WTC11 (cell line): ENCODE data around the gene TESK2. TPM values are rescaled to one million over a fixed set of nuclear protein-coding genes. Genes with fewer than 3 reads are reported as not detected.

ENCODE experiments used
- AFF4 ChIP-seq: sonication (generic); formaldehyde crosslinking; IDR thresholded peaks from 2 replicates; pipeline ENCODE4 v1.8.1; 2023; ENCODE audit warnings: mild to moderate bottlenecking, missing genetic modification reagents, borderline replicate concordance
- ATF2 ChIP-seq: sonication (generic); formaldehyde crosslinking; IDR thresholded peaks from 2 replicates; pipeline ENCODE4 v1.8.1; 2022; ENCODE audit warnings: low read depth, missing genetic modification reagents, borderline replicate concordance
- ATF3 ChIP-seq: sonication (generic); formaldehyde crosslinking; conservative IDR thresholded peaks from 2 replicates; pipeline ENCODE4 v1.8.1; 2022; ENCODE audit warnings: mild to moderate bottlenecking, missing genetic modification reagents
- CDX4 ChIP-seq: fragments of 250-450 bp; sonication (Bioruptor Pico); IDR thresholded peaks from 2 replicates; pipeline ENCODE4 v1.9.0; 2021; ENCODE audit warnings: moderate library complexity, mild to moderate bottlenecking, inconsistent platforms, borderline replicate concordance
- E2F1 ChIP-seq: sonication (generic); formaldehyde crosslinking; IDR thresholded peaks from 2 replicates; pipeline ENCODE4 v1.8.0; 2022; ENCODE audit warnings: mild to moderate bottlenecking, missing genetic modification reagents
- ETV6 ChIP-seq: sonication (generic); formaldehyde crosslinking; IDR thresholded peaks from 2 replicates; pipeline ENCODE4 v1.8.1; 2022; ENCODE audit warnings: mild to moderate bottlenecking, missing genetic modification reagents
- FOXK1 ChIP-seq: sonication (generic); formaldehyde crosslinking; IDR thresholded peaks from 2 replicates; pipeline ENCODE4 v1.8.0; 2022; ENCODE audit warnings: mild to moderate bottlenecking, moderate library complexity, missing genetic modification reagents
- FOXP1 ChIP-seq: sonication (generic); formaldehyde crosslinking; IDR thresholded peaks from 2 replicates; pipeline ENCODE4 v1.8.0; 2022; ENCODE audit warnings: missing genetic modification reagents, mild to moderate bottlenecking, moderate library complexity, borderline replicate concordance
- GTF2I ChIP-seq: fragments of 250-450 bp; sonication (Bioruptor Pico); conservative IDR thresholded peaks from 2 replicates; pipeline ENCODE4 v1.4.0; 2021; ENCODE audit warnings: mild to moderate bottlenecking
- HMGA2 ChIP-seq: fragments of 250-450 bp; sonication (Bioruptor Pico); IDR thresholded peaks from 2 replicates; pipeline ENCODE4 v1.4.0; 2021; ENCODE audit warnings: mild to moderate bottlenecking, moderate library complexity
- HMGXB4 ChIP-seq: sonication (generic); formaldehyde crosslinking; IDR thresholded peaks from 2 replicates; pipeline ENCODE4 v1.8.1; 2023; ENCODE audit warnings: mild to moderate bottlenecking, moderate library complexity, missing genetic modification reagents
- JUN ChIP-seq: sonication (generic); formaldehyde crosslinking; IDR thresholded peaks from 2 replicates; pipeline ENCODE4 v1.8.0; 2023; ENCODE audit warnings: mild to moderate bottlenecking, missing genetic modification reagents
- KAT7 ChIP-seq: sonication (generic); formaldehyde crosslinking; IDR thresholded peaks from 2 replicates; pipeline ENCODE4 v1.8.1; 2023; ENCODE audit warnings: missing genetic modification reagents, mild to moderate bottlenecking, borderline replicate concordance
- MLX ChIP-seq: sonication (generic); formaldehyde crosslinking; IDR thresholded peaks from 2 replicates; pipeline ENCODE4 v1.8.1; 2023; ENCODE audit warnings: mild to moderate bottlenecking, missing genetic modification reagents, moderate library complexity
- MXD4 ChIP-seq: fragments of 250-450 bp; sonication (Bioruptor Pico); IDR thresholded peaks from 2 replicates; pipeline ENCODE4 v1.8.0; 2021; ENCODE audit warnings: mild to moderate bottlenecking, moderate library complexity, borderline replicate concordance
- NFATC4 ChIP-seq: fragments of 250-450 bp; sonication (Bioruptor Pico); IDR thresholded peaks from 2 replicates; pipeline ENCODE4 v1.9.0; 2021; ENCODE audit warnings: mild to moderate bottlenecking
- NFYB ChIP-seq: sonication (generic); formaldehyde crosslinking; conservative IDR thresholded peaks from 2 replicates; pipeline ENCODE4 v1.8.0; 2022; ENCODE audit warnings: low read depth, missing genetic modification reagents
- NR1H2 ChIP-seq: sonication (generic); formaldehyde crosslinking; IDR thresholded peaks from 2 replicates; pipeline ENCODE4 v1.9.0; 2021; ENCODE audit warnings: mild to moderate bottlenecking, moderate library complexity, missing genetic modification reagents
- OVOL2 ChIP-seq: fragments of 250-450 bp; sonication (Bioruptor Pico); IDR thresholded peaks from 2 replicates; pipeline ENCODE4 v1.9.0; 2021; ENCODE audit warnings: mild to moderate bottlenecking, borderline replicate concordance
- RORB ChIP-seq: fragments of 250-450 bp; sonication (Bioruptor Pico); IDR thresholded peaks from 2 replicates; pipeline ENCODE4 v1.9.0; 2021; ENCODE audit warnings: mild to moderate bottlenecking
- SP1 ChIP-seq: sonication (generic); formaldehyde crosslinking; conservative IDR thresholded peaks from 2 replicates; pipeline ENCODE4 v1.8.1; 2022; ENCODE audit warnings: missing genetic modification reagents
- TCF7 ChIP-seq: sonication (generic); formaldehyde crosslinking; IDR thresholded peaks from 2 replicates; pipeline ENCODE4 v1.8.0; 2022; ENCODE audit warnings: mild to moderate bottlenecking, low read depth, missing genetic modification reagents, moderate library complexity
- TEAD4 ChIP-seq: sonication (generic); formaldehyde crosslinking; IDR thresholded peaks from 2 replicates; pipeline ENCODE4 v1.8.0; 2022; ENCODE audit warnings: mild to moderate bottlenecking, missing genetic modification reagents
- USF1 ChIP-seq: sonication (generic); formaldehyde crosslinking; IDR thresholded peaks from 2 replicates; pipeline ENCODE4 v1.8.0; 2022; ENCODE audit warnings: mild to moderate bottlenecking, missing genetic modification reagents
- USF2 ChIP-seq: sonication (generic); formaldehyde crosslinking; IDR thresholded peaks from 2 replicates; pipeline ENCODE4 v1.8.1; 2023; ENCODE audit warnings: mild to moderate bottlenecking, missing genetic modification reagents, moderate library complexity
- ZNF121 ChIP-seq: sonication (generic); formaldehyde crosslinking; IDR thresholded peaks from 2 replicates; pipeline ENCODE4 v1.8.0; 2023; ENCODE audit warnings: missing genetic modification reagents
- ZNF416 ChIP-seq: fragments of 250-450 bp; sonication (Bioruptor Pico); IDR thresholded peaks from 2 replicates; pipeline ENCODE4 v1.9.0; 2021; ENCODE audit warnings: mild to moderate bottlenecking, inconsistent platforms
- total RNA-seq: library from RNA; stranded (reverse); gene quantifications from 3 replicates; pipeline ENCODE4 v1.2.3, GENCODE V29; 2021

The TESK2 gene
- total RNA-seq, 1 experiment from 2014 or later = 13.3 TPM

- no peak for TF ChIP-seq JUN
- no peak for TF ChIP-seq TEAD4 (CRISPR knock-in tag)
- TF ChIP-seq ZNF121 (CRISPR knock-in tag) = 0 out of 2 replicates have a peak, but pooled peaks have one; percentile 31
- peak; percentile 88 for TF ChIP-seq FOXK1
- no peak for TF ChIP-seq AFF4
- no peak for TF ChIP-seq ATF2 (CRISPR knock-in tag)
- no peak for TF ChIP-seq CDX4 (CRISPR knock-in tag)
- peak; percentile 93 for TF ChIP-seq USF1 (CRISPR knock-in tag)
- peak; percentile 82; the same call in 1 of the 2 replicates for TF ChIP-seq HMGXB4 (CRISPR knock-in tag)
- no peak for TF ChIP-seq RORB (CRISPR knock-in tag)
- TF ChIP-seq NFATC4 (CRISPR knock-in tag) = no peak
- TF ChIP-seq NFYB = peak; percentile 96
- peak; percentile 69 for TF ChIP-seq ETV6
- TF ChIP-seq NR1H2 (CRISPR knock-in tag) = no peak
- no peak for TF ChIP-seq MXD4 (CRISPR knock-in tag)
- TF ChIP-seq OVOL2 (CRISPR knock-in tag) = no peak
- no peak for TF ChIP-seq MLX (CRISPR knock-in tag)
- 0 out of 2 replicates have a peak, but pooled peaks have one; percentile 25 for TF ChIP-seq KAT7
- no peak for TF ChIP-seq ATF3
- TF ChIP-seq USF2 (CRISPR knock-in tag) = peak; percentile 93
- TF ChIP-seq SP1 = peak; percentile 97
- TF ChIP-seq E2F1 (CRISPR knock-in tag) = no peak
- peak; percentile 88 for TF ChIP-seq FOXP1
- no peak for TF ChIP-seq TCF7 (CRISPR knock-in tag)
- TF ChIP-seq HMGA2 (CRISPR knock-in tag) = no peak
- TF ChIP-seq ZNF416 (CRISPR knock-in tag) = no peak
- TF ChIP-seq GTF2I (CRISPR knock-in tag) = 0 out of 2 replicates have a peak, but pooled peaks have one; percentile 6
These were observed at the start of gene TESK2 (continued) for GRCh38 chr1:45490626-45491486.
